Measurements from ENCODE around the gene ENPP1.

ENPP1 gene

DNA sequence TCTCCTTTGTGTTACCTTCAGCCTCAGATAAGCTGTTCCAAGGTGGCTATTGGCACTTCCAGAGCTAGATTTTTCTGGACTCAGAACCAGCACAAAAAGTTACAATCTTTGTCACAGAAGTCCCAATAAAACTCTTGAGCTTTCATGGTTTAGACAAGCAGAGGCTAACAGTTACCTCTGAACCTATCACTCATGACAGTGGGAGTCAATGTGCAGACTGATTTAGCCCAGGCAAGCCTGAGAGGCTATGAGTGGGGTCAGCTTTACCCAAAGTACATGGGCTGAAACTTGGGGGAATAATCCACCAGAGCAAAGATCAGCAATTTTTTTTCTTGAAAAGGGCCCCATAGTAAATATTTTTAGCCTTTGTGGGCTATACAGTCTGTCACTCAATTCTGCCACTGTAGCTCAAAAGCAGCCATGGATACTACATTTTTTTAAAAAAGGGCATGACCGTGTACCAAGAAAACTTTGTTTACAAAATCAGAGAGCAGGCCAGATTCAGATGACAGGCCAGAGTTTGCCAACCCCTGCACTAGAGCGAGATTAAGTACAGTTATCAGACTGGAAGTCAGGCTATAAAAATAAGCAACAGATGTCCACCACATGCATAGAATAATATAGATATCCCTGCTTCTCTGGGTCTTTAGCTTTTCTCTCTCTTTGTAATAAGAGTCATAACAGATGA is 123.4 kb downstream of the ENPP1 start:
- Histone ChIP-seq H3K4me1 (no peaks in the 10 kb centered on the region), H3K4me2 (ENCODE audit: low read length) (no peak overlapping the region), H3K9me3 (ENCODE audit: control insufficient read depth, low read length) (no peaks in the 10 kb centered on the region), H3K4me3 (ENCODE audit: low read depth, low read length) (no peak overlapping the region), H3K27ac (no peak overlapping the region), H3K9ac (no peak overlapping the region), H2AFZ (no peak overlapping the region), H3K27me3 (ENCODE audit: control insufficient read depth, insufficient read depth, low read length) (no peaks in the 10 kb centered on the region), H3K36me3 (ENCODE audit: control insufficient read depth, insufficient read depth, low read length) (no peaks in the 10 kb centered on the region), H3K79me2 (no peaks in the 10 kb centered on the region)
- TF ChIP-seq, protein P1, sequence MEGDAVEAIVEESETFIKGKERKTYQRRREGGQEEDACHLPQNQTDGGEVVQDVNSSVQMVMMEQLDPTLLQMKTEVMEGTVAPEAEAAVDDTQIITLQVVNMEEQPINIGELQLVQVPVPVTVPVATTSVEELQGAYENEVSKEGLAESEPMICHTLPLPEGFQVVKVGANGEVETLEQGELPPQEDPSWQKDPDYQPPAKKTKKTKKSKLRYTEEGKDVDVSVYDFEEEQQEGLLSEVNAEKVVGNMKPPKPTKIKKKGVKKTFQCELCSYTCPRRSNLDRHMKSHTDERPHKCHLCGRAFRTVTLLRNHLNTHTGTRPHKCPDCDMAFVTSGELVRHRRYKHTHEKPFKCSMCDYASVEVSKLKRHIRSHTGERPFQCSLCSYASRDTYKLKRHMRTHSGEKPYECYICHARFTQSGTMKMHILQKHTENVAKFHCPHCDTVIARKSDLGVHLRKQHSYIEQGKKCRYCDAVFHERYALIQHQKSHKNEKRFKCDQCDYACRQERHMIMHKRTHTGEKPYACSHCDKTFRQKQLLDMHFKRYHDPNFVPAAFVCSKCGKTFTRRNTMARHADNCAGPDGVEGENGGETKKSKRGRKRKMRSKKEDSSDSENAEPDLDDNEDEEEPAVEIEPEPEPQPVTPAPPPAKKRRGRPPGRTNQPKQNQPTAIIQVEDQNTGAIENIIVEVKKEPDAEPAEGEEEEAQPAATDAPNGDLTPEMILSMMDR (IDR thresholded peaks at IDR 0.05) = no peak

DNA sequence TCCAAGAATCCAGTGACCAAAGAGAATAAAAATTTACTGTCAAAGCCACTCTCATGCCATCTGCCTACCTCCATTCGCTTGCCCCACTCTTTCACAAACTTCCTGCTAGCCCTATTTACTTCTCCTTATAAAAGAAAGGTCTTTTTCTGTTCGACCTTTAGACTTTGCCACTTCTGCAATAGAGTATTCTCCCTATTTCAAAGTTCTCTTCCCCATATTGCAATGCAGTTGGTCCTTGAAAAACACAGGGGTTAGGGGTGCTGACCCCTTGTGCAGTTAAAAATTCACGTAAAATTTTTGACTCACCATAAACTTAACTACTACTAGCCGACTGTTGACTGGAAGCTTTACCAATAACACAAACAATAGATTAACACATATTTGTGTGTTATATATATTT is 128.3 kb downstream of the ENPP1 start:
- TF ChIP-seq, protein P1 (IDR thresholded peaks at IDR 0.05) = no peak
- Histone ChIP-seq H3K9ac (no peak overlapping the region), H3K36me3 (ENCODE audit: control insufficient read depth, insufficient read depth, low read length) (no peaks in the 10 kb centered on the region), H3K27ac (no peak overlapping the region), H3K4me1 (no peaks in the 10 kb centered on the region), H3K79me2 (no peaks in the 10 kb centered on the region), H3K4me2 (ENCODE audit: low read length) (no peak overlapping the region), H3K4me3 (ENCODE audit: low read depth, low read length) (no peak overlapping the region), H3K9me3 (ENCODE audit: control insufficient read depth, low read length) (no peaks in the 10 kb centered on the region), H3K27me3 (ENCODE audit: control insufficient read depth, insufficient read depth, low read length) (no peaks in the 10 kb centered on the region), H2AFZ (no peak overlapping the region)

DNA sequence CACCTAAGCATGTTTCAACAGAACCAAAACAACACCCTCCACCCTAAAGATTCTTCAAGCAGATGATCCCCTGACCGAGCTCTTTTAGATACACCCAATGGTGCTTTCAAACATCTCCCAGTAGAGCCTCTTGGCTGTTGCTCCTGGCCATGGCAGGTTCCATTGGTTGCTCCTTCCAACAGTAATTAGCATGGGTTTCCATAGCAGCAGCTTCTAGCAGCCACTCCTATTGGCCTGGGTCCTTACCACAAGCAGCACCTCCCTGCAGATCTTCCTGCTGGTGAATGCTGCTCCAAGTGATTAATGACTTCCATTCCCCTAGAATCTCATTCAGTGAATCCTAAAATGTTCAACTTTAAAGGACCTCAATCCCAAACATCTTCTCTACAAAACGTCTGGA is 129.4 kb downstream of the ENPP1 start:
- Histone ChIP-seq H3K79me2 (no peaks in the 10 kb centered on the region), H3K27ac (no peak overlapping the region), H3K36me3 (ENCODE audit: control insufficient read depth, insufficient read depth, low read length) (no peaks in the 10 kb centered on the region), H3K4me2 (ENCODE audit: low read length) (no peak overlapping the region), H3K27me3 (ENCODE audit: control insufficient read depth, insufficient read depth, low read length) (no peaks in the 10 kb centered on the region), H3K9ac (no peak overlapping the region), H2AFZ (no peak overlapping the region), H3K9me3 (ENCODE audit: control insufficient read depth, low read length) (no peaks in the 10 kb centered on the region), H3K4me1 (no peaks in the 10 kb centered on the region), H3K4me3 (ENCODE audit: low read depth, low read length) (no peak overlapping the region)
- TF ChIP-seq, protein P1 (IDR thresholded peaks at IDR 0.05) = no peak

DNA sequence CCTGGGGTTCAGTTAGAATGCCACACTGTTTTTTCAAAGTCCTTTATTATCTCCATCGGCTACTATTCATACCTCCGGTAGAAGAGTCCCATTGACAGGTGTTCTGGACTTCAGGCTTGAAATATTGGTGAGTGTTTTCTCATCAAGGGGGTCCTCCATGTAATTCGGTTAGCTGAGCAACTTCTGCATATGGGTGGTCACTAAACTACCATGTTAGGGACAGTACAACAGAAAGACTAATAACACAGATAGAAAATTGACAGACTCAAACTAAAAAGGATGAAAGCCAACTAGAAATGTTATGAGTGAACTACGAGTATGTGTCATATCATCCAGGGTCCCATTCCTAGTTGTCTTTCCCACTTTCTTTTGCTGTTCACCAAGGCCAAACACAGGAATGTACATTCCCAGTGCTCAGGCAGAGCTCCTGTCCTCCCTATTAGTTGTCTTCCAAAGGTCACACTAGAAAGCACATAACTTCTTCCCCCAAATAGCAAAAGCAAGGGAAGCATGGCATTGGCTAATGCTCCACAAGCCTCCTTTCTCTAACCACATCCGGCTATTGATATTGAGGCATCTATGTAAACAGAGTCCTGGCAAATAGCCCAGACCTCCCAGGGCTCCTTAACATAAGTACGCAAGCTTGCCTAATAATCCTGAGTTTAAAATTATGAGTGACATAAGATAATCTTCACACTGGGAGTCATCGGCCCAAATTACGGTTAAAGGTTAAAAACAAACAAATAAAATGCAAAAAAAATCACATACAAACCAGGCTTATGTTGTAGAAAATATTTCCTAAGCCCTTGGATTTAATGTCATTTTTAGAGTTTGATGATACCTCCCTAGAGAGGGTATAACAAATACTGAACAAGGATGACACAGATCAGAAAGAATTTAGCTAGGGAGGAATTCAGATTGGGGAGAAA is 130.1 kb downstream of the ENPP1 start:
- Histone ChIP-seq H2AFZ (no peak overlapping the region), H3K9ac (no peak overlapping the region), H3K4me3 (ENCODE audit: low read depth, low read length) (no peak overlapping the region), H3K4me2 (ENCODE audit: low read length) (no peak overlapping the region), H3K9me3 (ENCODE audit: control insufficient read depth, low read length) (no peaks in the 10 kb centered on the region), H3K4me1 (no peaks in the 10 kb centered on the region), H3K27ac (no peak overlapping the region), H3K79me2 (no peaks in the 10 kb centered on the region), H3K27me3 (ENCODE audit: control insufficient read depth, insufficient read depth, low read length) (no peaks in the 10 kb centered on the region), H3K36me3 (ENCODE audit: control insufficient read depth, insufficient read depth, low read length) (no peaks in the 10 kb centered on the region)
- TF ChIP-seq, protein P1 (IDR thresholded peaks at IDR 0.05) = no peak
